ENCODE measurements around the gene FARS2. TPM values are rescaled to one million over a fixed set of nuclear protein-coding genes. Genes with fewer than 3 reads are reported as not detected.
A peak's percentile ranks its signal among the peaks of the same experiment; 100 is the strongest.

The FARS2 gene
- total and polyA plus RNA-seq, 2 of the 13 experiments (the other 11 are each of a cell fraction or from before 2014, with no cell fraction given): 15.4 to 26.0 TPM

GRCh38 chr6:5772408-5773120, 511.3 kb downstream of the FARS2 start:
- FAIRE-seq: no peak
- no TSS peak for BruUV-seq (replicated peaks)
- TF ChIP-seq NR2F2 (IDR thresholded peaks at IDR 0.05; ENCODE audit: borderline replicate concordance, low read depth): no peak
- no peak for TF ChIP-seq ZSCAN21 (CRISPR knock-in tag; IDR thresholded peaks at IDR 0.05; ENCODE audit: borderline replicate concordance)
- ChIA-PET POLR2A (no interaction called here), CTCF (ENCODE audit: low intra/inter-chr PET ratio, low total read pairs) (no interaction called here)
- in situ Hi-C loops (cut with HindIII; ENCODE audit: extremely low pct_ligation_motif_present, low pct_unique_long_range_greater_than_20kb) (no loop called here), intact Hi-C loops (cut with micrococcal nuclease; ENCODE audit: unreplicated experiment) (no loop called here)
- no peaks in the 10 kb centered on the region for H3K4me1 ChIP-seq (ENCODE audit: insufficient read depth, low read length)
- H2AFZ ChIP-seq (ENCODE audit: low read length): no peak overlapping the region
- no peaks in the 10 kb centered on the region; a peak in 1 of 5 replicates for H3K36me3 ChIP-seq (replicated peaks in 1 of 2; ENCODE audit: control insufficient read depth in 1 of 2, insufficient read depth in 2 of 2, low read length in 2 of 2)
- ATAC-seq: no peak
- no peak for DNase-seq (ENCODE audit: low spot score)
- H3K4me3 ChIP-seq (replicated peaks in 1 of 3; ENCODE audit: insufficient read depth in 1 of 3, low read depth in 2 of 3, low read length in 3 of 3): no peak overlapping the region
- no peak overlapping the region for H3K27ac ChIP-seq (ENCODE audit: extremely low read length, insufficient read depth, low read length)
- WGBS (ENCODE audit: low lambda C conversion rate): 95% methylated on average over 11 of the region's 11 CpGs
- H4K20me1 ChIP-seq (ENCODE audit: insufficient read depth, low read length): no peaks in the 10 kb centered on the region
- H3K4me2 ChIP-seq (ENCODE audit: low read depth, low read length): no peak overlapping the region
- H3K79me2 ChIP-seq (ENCODE audit: insufficient read depth, low read length): no peaks in the 10 kb centered on the region
- no peak overlapping the region for H3K9ac ChIP-seq (ENCODE audit: insufficient read depth, low read depth, low read length)
- H3K27me3 ChIP-seq (ENCODE audit: control insufficient read depth in 1 of 2, insufficient read depth in 2 of 2, low read length in 2 of 2): no peaks in the 10 kb centered on the region
- peaks cover 7% of the 10 kb centered on the region; the same call in 1 of the 2 replicates for H3K9me3 ChIP-seq (ENCODE audit: low read length)

GRCh38 chr6:5776104-5776503, 514.8 kb downstream of the FARS2 start:
- H3K4me2 ChIP-seq (ENCODE audit: low read depth, low read length): no peak overlapping the region
- no peak overlapping the region for H2AFZ ChIP-seq (ENCODE audit: low read length)
- no peaks in the 10 kb centered on the region for H3K27me3 ChIP-seq (ENCODE audit: control insufficient read depth in 1 of 2, insufficient read depth in 2 of 2, low read length in 2 of 2)
- peak; percentile 50 to 82 for TF ChIP-seq MAFK (conservative IDR thresholded peaks at IDR 0.05 in 1 of 2, IDR thresholded peaks at IDR 0.05 in 1 of 2; ENCODE audit: low read length in 2 of 2)
- TF ChIP-seq MAFF (IDR thresholded peaks at IDR 0.05; ENCODE audit: low read depth, low read length): peak; percentile 66
- no peak for TF ChIP-seq ZMAT5 (CRISPR knock-in tag; IDR thresholded peaks at IDR 0.05; ENCODE audit: borderline replicate concordance, low read depth)
- no peak for TF ChIP-seq ZNF142 (CRISPR knock-in tag; IDR thresholded peaks at IDR 0.05)
- ChIA-PET CTCF (ENCODE audit: low intra/inter-chr PET ratio, low total read pairs) (no interaction called here), POLR2A (no interaction called here)
- H3K4me1 ChIP-seq (ENCODE audit: insufficient read depth, low read length): no peaks in the 10 kb centered on the region
- intact Hi-C loops (cut with micrococcal nuclease; ENCODE audit: unreplicated experiment) (no loop called here), in situ Hi-C loops (cut with HindIII; ENCODE audit: extremely low pct_ligation_motif_present, low pct_unique_long_range_greater_than_20kb) (no loop called here)
- no peak overlapping the region for H3K27ac ChIP-seq (ENCODE audit: extremely low read length, insufficient read depth, low read length)
- no peak overlapping the region for H3K9ac ChIP-seq (ENCODE audit: insufficient read depth, low read depth, low read length)
- WGBS (ENCODE audit: low lambda C conversion rate): 94% methylated on average over 6 of the region's 6 CpGs
- H3K9me3 ChIP-seq (ENCODE audit: low read length): no peaks in the 10 kb centered on the region
- H3K36me3 ChIP-seq (replicated peaks in 1 of 2; ENCODE audit: control insufficient read depth in 1 of 2, insufficient read depth in 2 of 2, low read length in 2 of 2): no peaks in the 10 kb centered on the region; a peak in 1 of 5 replicates
- H4K20me1 ChIP-seq (ENCODE audit: insufficient read depth, low read length): no peaks in the 10 kb centered on the region
- DNase-seq (ENCODE audit: low spot score): no peak
- BruUV-seq (replicated peaks): no TSS peak
- no peaks in the 10 kb centered on the region for H3K79me2 ChIP-seq (ENCODE audit: insufficient read depth, low read length)
- FAIRE-seq: no peak
- no peak overlapping the region for H3K4me3 ChIP-seq (replicated peaks in 1 of 3; ENCODE audit: insufficient read depth in 1 of 3, low read depth in 2 of 3, low read length in 3 of 3)
- no peak for ATAC-seq

All from HepG2 (cell line).